K562 (cell line): ENCODE measurements around the gene EPHX1. TPM values are rescaled to one million over a fixed set of nuclear protein-coding genes. Genes with fewer than 3 reads are reported as not detected.

Experiments
- BRF1 ChIP-seq: IDR thresholded peaks from 3 replicates; pipeline ENCODE4 v1.6.1; 2011; ENCODE audit warnings: borderline replicate concordance, mild to moderate bottlenecking; ENCODE audit not compliant: insufficient read length; ENCODE audit errors: extremely low read depth
- CTBP1 ChIP-seq: fragments of 450-650 bp; IDR thresholded peaks from 2 replicates; pipeline ENCODE4 v1.6.1; 2016; ENCODE audit warnings: borderline replicate concordance
- DPF2 ChIP-seq: fragments of 450-650 bp; IDR thresholded peaks from 2 replicates; pipeline ENCODE4 v1.6.1; 2016
- ESRRB ChIP-seq: fragments of 250-450 bp; sonication (Bioruptor Pico); IDR thresholded peaks from 2 replicates; pipeline ENCODE4 v1.5.0; 2020; ENCODE audit warnings: mild to moderate bottlenecking, moderate library complexity, borderline replicate concordance
- FOXJ2 ChIP-seq: fragments of 200-800 bp; sonication (Bioruptor generic); IDR thresholded peaks from 2 replicates; pipeline ENCODE4 v1.6.1; 2016; ENCODE audit warnings: missing genetic modification characterization, missing compliant biosample characterization
- GATA2 ChIP-seq: sonication (generic); formaldehyde crosslinking; IDR thresholded peaks from 2 replicates; pipeline ENCODE4 v1.4.0; 2020; ENCODE audit warnings: mild to moderate bottlenecking, missing genetic modification reagents
- HMG20B ChIP-seq: fragments of 250-450 bp; sonication (Bioruptor Pico); IDR thresholded peaks from 2 replicates; pipeline ENCODE4 v1.5.0; 2021; ENCODE audit warnings: mild to moderate bottlenecking
- KLF1 ChIP-seq: fragments of 450-650 bp; IDR thresholded peaks from 2 replicates; pipeline ENCODE4 v1.6.1; 2016; ENCODE audit warnings: missing genetic modification characterization, missing compliant biosample characterization
- LCOR ChIP-seq: sonication (generic); formaldehyde crosslinking; IDR thresholded peaks from 2 replicates; pipeline ENCODE4 v1.8.0; 2022; ENCODE audit warnings: mild to moderate bottlenecking, missing genetic modification reagents
- MCM5 ChIP-seq: fragments of 450-650 bp; IDR thresholded peaks from 2 replicates; pipeline ENCODE4 v1.6.1; 2016; ENCODE audit warnings: low read depth
- NRF1 ChIP-seq, 2 experiments: fragments of 450-650 bp; IDR thresholded peaks in 1 of 2; conservative IDR thresholded peaks in 1 of 2; 2 replicates each; pipeline ENCODE4 v1.6.1; 2014; ENCODE audit warnings: mild to moderate bottlenecking in 2 of 2
- PHB2 ChIP-seq: fragments of 450-650 bp; IDR thresholded peaks from 2 replicates; pipeline ENCODE4 v1.6.1; 2017; ENCODE audit warnings: low read depth
- RBM25 ChIP-seq: fragments of 200-400 bp; formaldehyde crosslinking; IDR thresholded peaks from 2 replicates; pipeline ENCODE4 v1.6.1; 2018; ENCODE audit warnings: low read length, low read depth, moderate library complexity; ENCODE audit not compliant: severe bottlenecking
- SMARCB1 ChIP-seq: IDR thresholded peaks from 2 replicates; pipeline ENCODE4 v1.6.1; 2011; ENCODE audit warnings: improper control_type of control experiment, low read depth; ENCODE audit not compliant: insufficient read length
- SRSF9 ChIP-seq: fragments of 200-400 bp; formaldehyde crosslinking; IDR thresholded peaks from 2 replicates; pipeline ENCODE4 v1.6.1; 2017; ENCODE audit warnings: low read depth, low read length, borderline replicate concordance
- TCF7L2 ChIP-seq: fragments of 150-350 bp; IDR thresholded peaks from 2 replicates; pipeline ENCODE4 v1.6.1; 2016; ENCODE audit warnings: low read depth, mild to moderate bottlenecking, low read length, moderate library complexity
- U2AF2 ChIP-seq: fragments of 200-400 bp; formaldehyde crosslinking; optimal IDR thresholded peaks from 2 replicates; pipeline ENCODE3; 2017; ENCODE audit warnings: low read depth, mild to moderate bottlenecking, low read length
- WHSC1 ChIP-seq: IDR thresholded peaks from one replicate; pipeline ENCODE4 v1.6.1; 2012; ENCODE audit warnings: low read length, control low read depth, inconsistent platforms
- XRCC3 ChIP-seq: fragments of 450-650 bp; IDR thresholded peaks from 2 replicates; pipeline ENCODE4 v1.6.1; 2017; ENCODE audit warnings: mild to moderate bottlenecking, moderate library complexity
- ZKSCAN1 ChIP-seq: fragments of 150-350 bp; IDR thresholded peaks from 2 replicates; pipeline ENCODE4 v1.6.1; 2016; ENCODE audit warnings: low read depth, low read length
- ZNF133 ChIP-seq: fragments of 250-450 bp; sonication (Bioruptor Pico); IDR thresholded peaks from 2 replicates; pipeline ENCODE4 v1.4.0; 2020; ENCODE audit warnings: mild to moderate bottlenecking
- ZNF134 ChIP-seq: fragments of 250-450 bp; sonication (Bioruptor Pico); conservative IDR thresholded peaks from 2 replicates; pipeline ENCODE4 v1.4.0; 2020
- ZNF444 ChIP-seq: fragments of 250-450 bp; sonication (Bioruptor Pico); IDR thresholded peaks from 2 replicates; pipeline ENCODE4 v1.4.0; 2020; ENCODE audit warnings: mild to moderate bottlenecking, moderate library complexity
- ZNF644 ChIP-seq: fragments of 200-800 bp; sonication (Bioruptor generic); IDR thresholded peaks from 2 replicates; pipeline ENCODE4 v1.6.1; 2016; ENCODE audit warnings: low read depth, missing genetic modification characterization, missing compliant biosample characterization
- ZNF75A ChIP-seq: fragments of 450-650 bp; formaldehyde crosslinking; IDR thresholded peaks from 2 replicates; pipeline ENCODE4 v1.4.0; 2020; ENCODE audit warnings: mild to moderate bottlenecking
- polyA plus RNA-seq, 8 experiments: library from polyadenylated mRNA; depleted of rRNA in 4 of 8; stranded (reverse) in 5 of 8; unstranded in 3 of 8; fragments of >200 nt; fragmentation: Nextera tagmentation in 2 of 8; fragmentation: Illumina TruSeq in 1 of 8; extraction: Ambion mirVana in 2 of 8; extraction: Trizol in 1 of 8; gene quantifications; 2 replicates each; pipeline versions ENCODE4 v1.2.1 to v1.2.3, GENCODE V29; 2011 to 2014; ENCODE audit warnings: inconsistent platforms in 1 of 8, missing spikeins in 1 of 8
- total RNA-seq, 7 experiments: library from RNA; depleted of rRNA in 6 of 7; stranded (reverse); fragments of >200 nt in 6 of 7; fragmentation: Illumina TruSeq in 2 of 7; extraction: Trizol in 2 of 7; gene quantifications; 2 replicates each; pipeline versions ENCODE4 v1.2.1 to v1.2.3, GENCODE V29; 2011 to 2021; ENCODE audit warnings: low replicate concordance in 1 of 7
- TF ChIP-seq, protein P1 (sequence below): sonication (generic); formaldehyde crosslinking; IDR thresholded peaks from 2 replicates; pipeline ENCODE4 v1.5.0; 2020; ENCODE audit warnings: missing genetic modification reagents
- TF ChIP-seq, protein P2 (sequence below): sonication (generic); formaldehyde crosslinking; IDR thresholded peaks from 2 replicates; pipeline ENCODE4 v1.9.0; 2022; ENCODE audit warnings: mild to moderate bottlenecking, missing genetic modification reagents
- TF ChIP-seq, protein P3 (sequence below): fragments of 450-650 bp; formaldehyde crosslinking; IDR thresholded peaks from 2 replicates; pipeline ENCODE4 v1.4.0; 2020; ENCODE audit warnings: mild to moderate bottlenecking, mixed read lengths

The EPHX1 gene
- total and polyA plus RNA-seq, 9 of the 15 experiments (the other 6 are each of a cell fraction or from before 2014, with no cell fraction given), result 0.21 to 27.0 (median 6.7) TPM

DNA sequence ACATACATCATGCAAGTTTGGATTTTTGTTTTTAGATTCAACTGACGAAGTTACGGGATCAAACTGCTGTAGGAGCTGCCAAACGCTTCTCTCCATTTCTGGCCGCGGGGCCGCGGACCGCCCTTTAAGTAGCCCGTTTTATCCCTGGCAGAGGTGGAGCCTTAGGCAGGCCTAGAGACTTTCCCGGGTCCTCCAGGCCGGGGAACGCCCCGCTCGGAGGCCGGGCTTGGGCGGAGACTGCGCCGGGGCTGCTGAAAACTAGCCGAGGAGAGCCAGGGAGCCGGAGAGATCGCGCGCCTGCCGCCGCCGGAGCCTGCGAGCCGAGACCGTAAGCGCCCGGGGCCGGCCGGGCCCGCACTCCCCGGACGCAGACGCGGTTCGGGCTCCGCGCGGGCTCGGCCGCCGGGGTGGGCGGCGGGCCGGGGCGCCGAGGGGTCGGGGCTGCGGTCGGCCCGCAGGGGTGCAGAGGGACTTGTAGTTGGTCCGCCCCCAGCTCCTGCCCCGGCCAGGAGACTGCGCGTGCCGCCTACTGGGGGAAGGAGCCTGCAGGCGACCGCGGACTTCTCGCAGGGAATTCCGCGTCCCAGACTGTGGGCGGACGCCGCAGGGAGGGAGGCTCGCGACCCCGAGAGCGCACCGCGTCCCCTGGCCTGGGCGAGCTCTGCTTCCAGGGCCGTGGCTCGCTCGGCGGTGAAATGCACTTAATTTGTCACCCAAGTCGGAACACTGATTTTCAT lies at the start of gene EPHX1 (continued):
- TF ChIP-seq, protein P1, sequence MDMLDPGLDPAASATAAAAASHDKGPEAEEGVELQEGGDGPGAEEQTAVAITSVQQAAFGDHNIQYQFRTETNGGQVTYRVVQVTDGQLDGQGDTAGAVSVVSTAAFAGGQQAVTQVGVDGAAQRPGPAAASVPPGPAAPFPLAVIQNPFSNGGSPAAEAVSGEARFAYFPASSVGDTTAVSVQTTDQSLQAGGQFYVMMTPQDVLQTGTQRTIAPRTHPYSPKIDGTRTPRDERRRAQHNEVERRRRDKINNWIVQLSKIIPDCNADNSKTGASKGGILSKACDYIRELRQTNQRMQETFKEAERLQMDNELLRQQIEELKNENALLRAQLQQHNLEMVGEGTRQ (CRISPR knock-in tag), result peak; percentile 1; the same call in 1 of the 2 replicates
- no peak for TF ChIP-seq ZNF644 (tag)
- no peak for TF ChIP-seq BRF1
- TF ChIP-seq HMG20B (CRISPR knock-in tag), result no peak
- no peak for TF ChIP-seq FOXJ2 (tag)
- no peak for TF ChIP-seq DPF2
- no peak for TF ChIP-seq LCOR (CRISPR knock-in tag)
- no peak for TF ChIP-seq ZNF444 (CRISPR knock-in tag)
- TF ChIP-seq NRF1 (conservative IDR thresholded peaks at IDR 0.05 in 1 of 2, IDR thresholded peaks at IDR 0.05 in 1 of 2), result peak; percentile 87 to 90
- TF ChIP-seq RBM25, result no peak
- no peak for TF ChIP-seq SMARCB1
- no peak for TF ChIP-seq SRSF9
- TF ChIP-seq ZKSCAN1, result no peak
- TF ChIP-seq U2AF2, result no peak
- no peak for TF ChIP-seq ESRRB
- TF ChIP-seq, protein P2, sequence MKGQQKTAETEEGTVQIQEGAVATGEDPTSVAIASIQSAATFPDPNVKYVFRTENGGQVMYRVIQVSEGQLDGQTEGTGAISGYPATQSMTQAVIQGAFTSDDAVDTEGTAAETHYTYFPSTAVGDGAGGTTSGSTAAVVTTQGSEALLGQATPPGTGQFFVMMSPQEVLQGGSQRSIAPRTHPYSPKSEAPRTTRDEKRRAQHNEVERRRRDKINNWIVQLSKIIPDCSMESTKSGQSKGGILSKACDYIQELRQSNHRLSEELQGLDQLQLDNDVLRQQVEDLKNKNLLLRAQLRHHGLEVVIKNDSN (CRISPR knock-in tag), result no peak
- no peak for TF ChIP-seq XRCC3
- TF ChIP-seq CTBP1, result peak; percentile 42; the same call in 1 of the 2 replicates
- TF ChIP-seq, protein P3, sequence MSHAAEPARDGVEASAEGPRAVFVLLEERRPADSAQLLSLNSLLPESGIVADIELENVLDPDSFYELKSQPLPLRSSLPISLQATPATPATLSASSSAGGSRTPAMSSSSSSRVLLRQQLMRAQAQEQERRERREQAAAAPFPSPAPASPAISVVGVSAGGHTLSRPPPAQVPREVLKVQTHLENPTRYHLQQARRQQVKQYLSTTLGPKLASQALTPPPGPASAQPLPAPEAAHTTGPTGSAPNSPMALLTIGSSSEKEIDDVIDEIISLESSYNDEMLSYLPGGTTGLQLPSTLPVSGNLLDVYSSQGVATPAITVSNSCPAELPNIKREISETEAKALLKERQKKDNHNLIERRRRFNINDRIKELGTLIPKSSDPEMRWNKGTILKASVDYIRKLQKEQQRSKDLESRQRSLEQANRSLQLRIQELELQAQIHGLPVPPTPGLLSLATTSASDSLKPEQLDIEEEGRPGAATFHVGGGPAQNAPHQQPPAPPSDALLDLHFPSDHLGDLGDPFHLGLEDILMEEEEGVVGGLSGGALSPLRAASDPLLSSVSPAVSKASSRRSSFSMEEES, result no peak
- TF ChIP-seq ZNF134, result no peak
- no peak for TF ChIP-seq GATA2 (CRISPR knock-in tag)
- TF ChIP-seq KLF1 (tag), result no peak; the same call in 1 of the 2 replicates
- TF ChIP-seq WHSC1, result no peak
- no peak for TF ChIP-seq ZNF133 (CRISPR knock-in tag)
- no peak for TF ChIP-seq ZNF75A (CRISPR knock-in tag)
- no peak for TF ChIP-seq TCF7L2
- no peak for TF ChIP-seq PHB2
- no peak for TF ChIP-seq MCM5
